Fibroblast of pulmonary artery (primary cell): Measurements from ENCODE around the gene TGFBI.

Experiments
- DNase-seq: peaks from one replicate; pipeline ENCODE4 v3.0.0-alpha.2; 2010; ENCODE audit warnings: low read depth
- H3K4me3 ChIP-seq: replicated peaks from 2 replicates; pipeline ENCODE4 v1.5.1; 2011; ENCODE audit warnings: low read depth, mild to moderate bottlenecking, control low read depth, low read length, moderate library complexity
- CTCF ChIP-seq: IDR thresholded peaks from 2 replicates; pipeline ENCODE4 v1.5.1; 2011; ENCODE audit warnings: mild to moderate bottlenecking, control low read depth, low read length, inconsistent platforms; ENCODE audit errors: missing control alignments

Gene TGFBI

DNA sequence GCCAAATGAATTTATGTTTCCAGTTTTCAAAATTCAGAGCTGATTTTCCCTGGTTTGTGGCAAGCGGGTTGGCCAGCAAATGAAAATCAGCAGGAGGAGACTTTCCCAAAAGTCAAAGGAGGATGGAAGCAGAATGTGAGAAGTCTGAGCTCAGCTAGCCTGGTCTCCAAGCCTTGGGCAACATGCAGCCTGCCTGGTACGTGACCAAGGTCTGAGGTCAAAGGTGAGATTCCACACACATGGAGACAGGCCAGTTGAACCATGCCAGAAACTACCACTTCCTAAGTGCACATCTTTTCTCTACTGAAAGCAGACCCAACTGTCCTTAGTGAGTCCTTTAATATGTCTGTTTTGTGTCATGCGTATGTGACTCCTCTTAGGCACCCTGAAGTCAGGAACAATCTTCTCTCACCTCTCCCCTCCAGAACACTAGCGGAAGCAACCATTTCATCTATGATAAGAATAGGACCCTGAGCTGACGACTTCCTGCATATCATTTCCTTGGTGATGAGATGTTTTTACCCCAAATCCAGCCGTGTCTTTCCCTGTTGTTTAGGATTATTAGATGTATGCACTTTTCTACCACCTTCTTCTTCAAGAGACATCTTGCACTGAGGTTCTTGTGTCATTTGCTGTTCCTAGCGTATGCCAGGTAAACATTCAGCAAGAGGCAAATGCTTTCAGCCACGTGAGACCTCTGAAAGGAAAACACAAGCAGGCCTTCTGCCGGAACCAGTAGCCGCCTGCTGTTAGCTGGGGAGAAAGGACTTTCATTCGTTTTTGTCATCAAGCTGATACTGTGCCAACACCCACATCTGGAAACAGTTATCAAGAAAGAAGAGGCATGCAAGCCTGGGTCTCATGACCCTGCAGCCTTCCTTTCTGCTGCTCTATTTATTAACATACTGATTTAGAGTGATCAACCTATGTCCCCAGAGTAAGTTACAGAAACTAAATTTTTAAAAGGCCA lies 9.7 kb upstream of the TGFBI start:
- peak; percentile 56 for TF ChIP-seq CTCF
- H3K4me3 ChIP-seq, result no peak overlapping the region
- peak; percentile 98 for DNase-seq

DNA sequence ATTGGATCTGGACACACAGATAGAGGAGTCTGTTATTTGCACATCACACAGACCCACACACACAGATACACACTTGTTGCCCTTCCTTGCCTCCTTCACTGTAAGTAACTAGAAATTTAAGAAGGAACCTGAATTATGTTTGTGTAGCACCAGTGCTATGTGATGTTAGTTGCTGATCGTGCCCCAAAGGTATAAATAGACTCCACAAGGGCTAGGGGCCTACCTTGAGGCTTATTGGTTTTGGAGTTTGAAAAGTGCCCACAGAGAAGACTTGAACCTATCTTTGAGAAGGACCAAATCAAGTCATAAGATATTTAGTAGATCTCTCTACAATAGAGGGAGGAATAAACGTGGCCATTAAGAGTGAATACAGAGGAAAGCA lies 8.8 kb upstream of the TGFBI start:
- no peak for TF ChIP-seq CTCF
- no peak overlapping the region for H3K4me3 ChIP-seq
- no peak for DNase-seq

GRCh38 chr5:136020383-136021015 lies 8.3 kb upstream of the TGFBI start:
- TF ChIP-seq CTCF, result no peak
- no peak overlapping the region for H3K4me3 ChIP-seq
- peak; percentile 95 for DNase-seq

DNA sequence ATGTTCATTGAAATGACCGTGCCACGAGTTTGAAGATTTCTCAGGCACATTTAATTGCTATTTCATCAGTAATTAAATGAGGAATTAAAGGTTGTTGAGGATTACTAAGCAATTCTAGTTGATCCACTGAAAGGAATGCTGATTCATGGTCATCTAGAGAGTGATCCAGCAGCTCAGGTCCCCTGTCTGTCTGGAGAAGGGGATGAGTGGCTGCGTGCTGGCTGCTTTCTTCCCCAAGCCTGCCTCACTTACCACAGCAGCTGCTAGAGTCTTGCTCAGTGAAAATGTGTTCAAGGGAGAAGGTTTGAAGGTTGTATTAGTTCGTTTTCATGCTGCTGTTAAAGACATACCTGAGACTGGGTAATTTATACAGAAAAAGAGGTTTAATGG lies 7.8 kb upstream of the TGFBI start:
- DNase-seq, result no peak
- TF ChIP-seq CTCF, result no peak
- no peak overlapping the region for H3K4me3 ChIP-seq

DNA sequence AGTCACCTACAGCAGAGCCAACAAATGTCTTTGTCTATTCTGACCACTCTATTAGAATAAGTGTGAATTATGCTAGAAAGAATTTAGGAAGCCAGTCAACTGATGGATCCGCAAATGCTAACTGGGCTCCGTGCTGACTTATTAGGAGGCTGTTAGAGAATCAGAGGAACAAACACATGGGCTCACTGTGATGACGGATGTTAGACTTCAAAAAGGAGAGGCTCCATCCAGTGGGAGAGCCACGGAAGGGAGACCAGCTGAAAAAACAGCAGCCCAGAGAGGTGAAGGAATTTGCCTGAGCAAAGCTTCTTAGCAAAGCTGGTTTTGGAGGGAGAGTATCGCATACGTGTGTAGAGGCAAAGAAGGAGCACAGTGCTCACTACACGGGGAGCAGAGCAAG lies 5.8 kb upstream of the TGFBI start:
- TF ChIP-seq CTCF, result no peak
- no peak for DNase-seq

GRCh38 chr5:136023958-136024541 lies 4.7 kb upstream of the TGFBI start:
- TF ChIP-seq CTCF, result no peak
- peak; percentile 68 for DNase-seq
- H3K4me3 ChIP-seq, result no peak overlapping the region

More for the DNA sequence above, 5.8 kb upstream of the TGFBI start:
- no peak overlapping the region for H3K4me3 ChIP-seq
